Caco-2 (cell line): ENCODE measurements around the gene ATXN2L. TPM values are rescaled to one million over a fixed set of nuclear protein-coding genes. Genes with fewer than 3 reads are reported as not detected.

Source experiments
- BruUV-seq: library from RNA; stranded (reverse); fragments of 400-500 nt; replicated peaks from 2 replicates; lab custom pipeline; 2021; lab: Mats Ljungman, UMichigan
- CTCF ChIA-PET: fragments of 300-600 bp; sonication (Branson Sonifier 250); formaldehyde crosslinking; loops from one replicate; lab custom pipeline; 2022; ENCODE audit warnings: antibody characterized with exemption; lab: Charles Lee
- POLR2A ChIA-PET: fragments of 300-600 bp; sonication (Branson Sonifier 250); formaldehyde crosslinking; loops from one replicate; lab custom pipeline; 2022; ENCODE audit warnings: antibody characterized with exemption; lab: Charles Lee
- DNase-seq, 2 experiments: peaks; one replicate each; pipeline versions ENCODE4 v3.0.0 to v3.0.0-alpha.2; 2020 to 2022
- H3K27me3 ChIP-seq: replicated peaks from 2 replicates; pipeline ENCODE4 v1.6.0; 2011; ENCODE audit warnings: low read length; ENCODE audit not compliant: control insufficient read depth, insufficient read depth
- H3K36me3 ChIP-seq: 2 replicates; pipeline ENCODE4 v1.5.1; 2011; ENCODE audit warnings: low read length; ENCODE audit not compliant: control insufficient read depth, insufficient read depth
- H3K4me1 ChIP-seq: fragments of 250-450 bp; sonication (Bioruptor Pico); 2 replicates; pipeline ENCODE4 v1.5.1; 2020; ENCODE audit warnings: mild to moderate bottlenecking
- H3K4me3 ChIP-seq: 2 replicates; pipeline ENCODE4 v1.5.1; 2011; ENCODE audit warnings: low read depth, mild to moderate bottlenecking, control low read depth, low read length
- H3K9me3 ChIP-seq: fragments of 250-450 bp; sonication (Bioruptor Pico); 2 replicates; pipeline ENCODE4 v1.5.1; 2020; ENCODE audit warnings: mild to moderate bottlenecking, moderate library complexity
- H3K27ac Mint-ChIP-seq: one replicate; pipeline ENCODE4 v1.8.0; 2022; ENCODE audit warnings: mixed read lengths; ENCODE audit not compliant: unreplicated experiment
- H3K27me3 Mint-ChIP-seq: one replicate; pipeline ENCODE4 v1.8.0; 2022; ENCODE audit warnings: mixed read lengths; ENCODE audit not compliant: insufficient read depth, unreplicated experiment
- H3K36me3 Mint-ChIP-seq: one replicate; pipeline ENCODE4 v1.8.0; 2022; ENCODE audit warnings: mild to moderate bottlenecking, mixed read lengths; ENCODE audit not compliant: insufficient read depth, unreplicated experiment
- H3K4me1 Mint-ChIP-seq: one replicate; pipeline ENCODE4 v1.8.0; 2022; ENCODE audit warnings: low read depth, mixed read lengths; ENCODE audit not compliant: unreplicated experiment
- H3K4me3 Mint-ChIP-seq: one replicate; pipeline ENCODE4 v1.8.0; 2022; ENCODE audit warnings: mild to moderate bottlenecking, moderate library complexity, mixed read lengths; ENCODE audit not compliant: unreplicated experiment
- H3K9me3 Mint-ChIP-seq: one replicate; pipeline ENCODE4 v1.8.0; 2022; ENCODE audit warnings: mixed read lengths; ENCODE audit not compliant: unreplicated experiment
- CTCF ChIP-seq, 2 experiments: fragments of 200-600 bp in 1 of 2; IDR thresholded peaks; 1 replicate in 1 of 2; 2 replicates in 1 of 2; pipeline versions ENCODE4 v1.5.1 to v1.8.0; 2011 to 2022; ENCODE audit warnings: antibody characterized with exemption in 1 of 2, control low read depth in 1 of 2, inconsistent platforms in 1 of 2, low read depth in 1 of 2, low read length in 1 of 2, mild to moderate bottlenecking in 1 of 2, moderate library complexity in 1 of 2; ENCODE audit not compliant: insufficient read depth in 1 of 2, severe bottlenecking in 1 of 2, unreplicated experiment in 1 of 2
- intact Hi-C: fragments of 100-400 bp; cut with micrococcal nuclease; formaldehyde crosslinking; loops from one replicate; pipeline ENCODE4 v1.10.0; 2022; ENCODE audit not compliant: unreplicated experiment
- total RNA-seq: library from RNA; stranded (reverse); gene quantifications from 2 replicates; pipeline ENCODE4 v1.2.3, GENCODE V29; 2022

The ATXN2L gene
- total RNA-seq, 1 experiment from 2014 or later, result 352 TPM

- DNase-seq, result no peak
- Mint-ChIP-seq H3K4me1 (peaks cover 11% of the 10 kb centered on the region), H3K4me3 (no peak overlapping the region), H3K27ac (peak overlapping the region; percentile 48), H3K27me3 (no peaks in the 10 kb centered on the region), H3K36me3 (peaks cover 100% of the 10 kb centered on the region), H3K9me3 (no peaks in the 10 kb centered on the region)
- intact Hi-C loops, result no loop called here
- H3K27me3 ChIP-seq, result no peaks in the 10 kb centered on the region
- no peaks in the 10 kb centered on the region; the same call in 1 of the 2 replicates for H3K4me1 ChIP-seq
- no peak for TF ChIP-seq CTCF (IDR thresholded peaks at IDR 0.05; ENCODE audit: insufficient read depth in 1 of 2, low read depth in 1 of 2, low read length in 1 of 2, severe bottlenecking in 1 of 2, unreplicated experiment in 1 of 2)
- no peaks in the 10 kb centered on the region for H3K9me3 ChIP-seq
- CTCF ChIA-PET, result no interaction called here
- peaks cover 7% of the 10 kb centered on the region for H3K36me3 ChIP-seq
- no TSS peak for BruUV-seq
- H3K4me3 ChIP-seq, result no peak overlapping the region
- POLR2A ChIA-PET, result no interaction called here
Measured at GRCh38 chr16:28830531-28830930, 7.7 kb downstream of the ATXN2L start.

GRCh38 chr16:28834349-28834748 lies 11.6 kb downstream of the ATXN2L start:
- ChIA-PET POLR2A (no interaction called here), CTCF (no interaction called here)
- no peaks in the 10 kb centered on the region for H3K9me3 ChIP-seq
- peaks cover 3% of the 10 kb centered on the region for H3K36me3 ChIP-seq
- H3K27me3 Mint-ChIP-seq, result no peaks in the 10 kb centered on the region
- H3K4me1 ChIP-seq, result no peaks in the 10 kb centered on the region
- no TSS peak for BruUV-seq
- peaks cover 18% of the 10 kb centered on the region for H3K4me1 Mint-ChIP-seq
- H3K27me3 ChIP-seq, result no peaks in the 10 kb centered on the region
- no peak overlapping the region for H3K4me3 ChIP-seq
- DNase-seq, result no peak
- H3K27ac Mint-ChIP-seq, result no peak overlapping the region
- H3K36me3 Mint-ChIP-seq, result peaks cover 100% of the 10 kb centered on the region
- no peak for TF ChIP-seq CTCF (IDR thresholded peaks at IDR 0.05; ENCODE audit: insufficient read depth in 1 of 2, low read depth in 1 of 2, low read length in 1 of 2, severe bottlenecking in 1 of 2, unreplicated experiment in 1 of 2)
- intact Hi-C loops, result no loop called here
- no peak overlapping the region for H3K4me3 Mint-ChIP-seq
- no peaks in the 10 kb centered on the region for H3K9me3 Mint-ChIP-seq

GRCh38 chr16:28834873-28835863 lies 12.4 kb downstream of the ATXN2L start:
- peak in 1 of 2 experiments; percentile 30 for DNase-seq

More at GRCh38 chr16:28834873-28835863, 12.4 kb downstream of the ATXN2L start:
- intact Hi-C loops, result no loop called here
- BruUV-seq, result no TSS peak
- POLR2A ChIA-PET, result no interaction called here
- no peaks in the 10 kb centered on the region for H3K27me3 Mint-ChIP-seq
- CTCF ChIA-PET, result no interaction called here
- no peaks in the 10 kb centered on the region for H3K27me3 ChIP-seq
- no peaks in the 10 kb centered on the region for H3K4me1 ChIP-seq
- H3K36me3 ChIP-seq, result no peaks in the 10 kb centered on the region; the same call in 1 of the 2 replicates
- H3K9me3 ChIP-seq, result no peaks in the 10 kb centered on the region
- H3K4me3 ChIP-seq, result no peak overlapping the region
- no peak overlapping the region for H3K27ac Mint-ChIP-seq
- peaks cover 100% of the 10 kb centered on the region for H3K36me3 Mint-ChIP-seq
- no peaks in the 10 kb centered on the region for H3K9me3 Mint-ChIP-seq
- H3K4me1 Mint-ChIP-seq, result peaks cover 18% of the 10 kb centered on the region
- H3K4me3 Mint-ChIP-seq, result no peak overlapping the region
- no peak for TF ChIP-seq CTCF (IDR thresholded peaks at IDR 0.05; ENCODE audit: insufficient read depth in 1 of 2, low read depth in 1 of 2, low read length in 1 of 2, severe bottlenecking in 1 of 2, unreplicated experiment in 1 of 2)
